Mucosa of rectum (tissue), 2 donors: ENCODE data around the gene MTUS2.

Experiments used
- H3K27ac ChIP-seq, 2 donors: one replicate each; pipeline ENCODE4 v1.7.0; 2013; ENCODE audit warnings: inconsistent platforms in 2 of 2, low read depth in 2 of 2, low read length in 2 of 2
- H3K27me3 ChIP-seq, 2 donors: one replicate each; pipeline ENCODE4 v1.7.0; 2013; ENCODE audit warnings: low read length in 2 of 2; ENCODE audit not compliant: control insufficient read depth in 2 of 2, insufficient read depth in 2 of 2
- H3K36me3 ChIP-seq, 2 donors: one replicate each; pipeline ENCODE4 v1.7.0; 2013; ENCODE audit warnings: low read length in 2 of 2; ENCODE audit not compliant: control insufficient read depth in 2 of 2, insufficient read depth in 2 of 2
- H3K4me1 ChIP-seq, 2 donors: one replicate each; pipeline ENCODE4 v1.7.0; 2013; ENCODE audit warnings: low read length in 2 of 2, mild to moderate bottlenecking in 1 of 2; ENCODE audit not compliant: control insufficient read depth in 2 of 2, insufficient read depth in 2 of 2
- H3K4me3 ChIP-seq, 2 donors: one replicate each; pipeline ENCODE4 v1.7.0; 2013; ENCODE audit warnings: low read length in 2 of 2
- H3K9ac ChIP-seq, 2 donors: one replicate each; pipeline ENCODE4 v1.7.0; 2013; ENCODE audit warnings: low read length in 2 of 2, low read depth in 1 of 2, mild to moderate bottlenecking in 1 of 2
- H3K9me3 ChIP-seq, 2 donors: one replicate each; pipeline ENCODE4 v1.7.0; 2013; ENCODE audit warnings: low read length in 2 of 2; ENCODE audit not compliant: control insufficient read depth in 2 of 2
- donor health status: healthy.
- donor health status: Normal muscosa, but diverticular disease.

Gene MTUS2

GRCh38 chr13:29099781-29100406, 279.8 kb downstream of the MTUS2 start:
- Histone ChIP-seq H3K9ac (no peak overlapping the region), H3K4me3 (no peak overlapping the region), H3K4me1 (no peaks in the 10 kb centered on the region), H3K36me3 (no peaks in the 10 kb centered on the region), H3K27ac (no peak overlapping the region), H3K9me3 (peaks cover 0 to 5% of the 10 kb centered on the region in 2 donors), H3K27me3 (no peaks in the 10 kb centered on the region)

- H3K9me3 ChIP-seq: peaks cover 0 to 5% of the 10 kb centered on the region in 2 donors
- H3K36me3 ChIP-seq: no peaks in the 10 kb centered on the region
- no peak overlapping the region for H3K27ac ChIP-seq
- no peaks in the 10 kb centered on the region for H3K4me1 ChIP-seq
- H3K27me3 ChIP-seq: no peaks in the 10 kb centered on the region
- H3K4me3 ChIP-seq: no peak overlapping the region
- H3K9ac ChIP-seq: no peak overlapping the region
Measured at GRCh38 chr13:29100758-29101157, 280.6 kb downstream of the MTUS2 start.

GRCh38 chr13:29101409-29101808, 281.3 kb downstream of the MTUS2 start:
- H3K27me3 ChIP-seq: no peaks in the 10 kb centered on the region
- H3K4me3 ChIP-seq: no peak overlapping the region
- H3K9ac ChIP-seq: no peak overlapping the region
- peaks cover 0 to 5% of the 10 kb centered on the region in 2 donors for H3K9me3 ChIP-seq
- no peaks in the 10 kb centered on the region for H3K36me3 ChIP-seq
- H3K27ac ChIP-seq: no peak overlapping the region
- H3K4me1 ChIP-seq: no peaks in the 10 kb centered on the region

- Histone ChIP-seq H3K4me3 (no peak overlapping the region), H3K27ac (no peak overlapping the region), H3K4me1 (no peaks in the 10 kb centered on the region), H3K36me3 (no peaks in the 10 kb centered on the region), H3K9ac (no peak overlapping the region), H3K9me3 (peaks cover 0 to 3% of the 10 kb centered on the region in 2 donors), H3K27me3 (no peaks in the 10 kb centered on the region)
Measured at GRCh38 chr13:29101905-29102304, 281.8 kb downstream of the MTUS2 start.

- Histone ChIP-seq H3K9me3 (peaks cover 0 to 3% of the 10 kb centered on the region in 2 donors), H3K27ac (no peak overlapping the region), H3K9ac (no peak overlapping the region), H3K27me3 (no peaks in the 10 kb centered on the region), H3K4me3 (no peak overlapping the region), H3K4me1 (no peaks in the 10 kb centered on the region), H3K36me3 (no peaks in the 10 kb centered on the region)
Measured at GRCh38 chr13:29103065-29103800, 283.1 kb downstream of the MTUS2 start.

GRCh38 chr13:29104461-29104860, 284.3 kb downstream of the MTUS2 start:
- Histone ChIP-seq H3K9ac (no peak overlapping the region), H3K27me3 (no peaks in the 10 kb centered on the region), H3K36me3 (no peaks in the 10 kb centered on the region), H3K4me3 (no peak overlapping the region), H3K9me3 (peaks cover 0 to 3% of the 10 kb centered on the region in 2 donors), H3K4me1 (no peaks in the 10 kb centered on the region), H3K27ac (no peak overlapping the region)

- Histone ChIP-seq H3K9me3 (peaks cover 0 to 3% of the 10 kb centered on the region in 2 donors), H3K27me3 (no peaks in the 10 kb centered on the region), H3K4me3 (no peak overlapping the region), H3K36me3 (no peaks in the 10 kb centered on the region), H3K9ac (no peak overlapping the region), H3K27ac (no peak overlapping the region), H3K4me1 (no peaks in the 10 kb centered on the region)
Measured at GRCh38 chr13:29105779-29106178, 285.6 kb downstream of the MTUS2 start.

GRCh38 chr13:29106651-29107050, 286.5 kb downstream of the MTUS2 start:
- Histone ChIP-seq H3K27me3 (no peaks in the 10 kb centered on the region), H3K27ac (no peak overlapping the region), H3K36me3 (no peaks in the 10 kb centered on the region), H3K4me1 (no peaks in the 10 kb centered on the region), H3K9ac (no peak overlapping the region), H3K9me3 (no peaks in the 10 kb centered on the region), H3K4me3 (no peak overlapping the region)

- Histone ChIP-seq H3K27me3 (no peaks in the 10 kb centered on the region), H3K36me3 (no peaks in the 10 kb centered on the region), H3K4me1 (no peaks in the 10 kb centered on the region), H3K27ac (no peak overlapping the region), H3K9ac (no peak overlapping the region), H3K9me3 (no peaks in the 10 kb centered on the region), H3K4me3 (no peak overlapping the region)
Measured at GRCh38 chr13:29108068-29108786, 288.1 kb downstream of the MTUS2 start.

GRCh38 chr13:29109987-29110386, 289.8 kb downstream of the MTUS2 start:
- H3K4me1 ChIP-seq: no peaks in the 10 kb centered on the region
- H3K27me3 ChIP-seq: no peaks in the 10 kb centered on the region
- H3K27ac ChIP-seq: no peak overlapping the region
- no peaks in the 10 kb centered on the region for H3K9me3 ChIP-seq
- no peaks in the 10 kb centered on the region for H3K36me3 ChIP-seq
- H3K4me3 ChIP-seq: no peak overlapping the region
- no peak overlapping the region for H3K9ac ChIP-seq
